Suprapubic skin (tissue), 4 donors: Measurements from ENCODE around the gene FLYWCH2. TPM values are rescaled to one million over a fixed set of nuclear protein-coding genes. Genes with fewer than 3 reads are reported as not detected.

Experiments
- DNase-seq, 2 donors: peaks; one replicate each; pipeline ENCODE4 v3.0.0-alpha.2; 2019; ENCODE audit warnings: low spot score in 2 of 2
- H3K27ac ChIP-seq: fragments of 200-600 bp; sonication (generic); one replicate; pipeline ENCODE4 v1.5.1; 2019
- H3K27me3 ChIP-seq: fragments of 200-600 bp; sonication (generic); one replicate; pipeline ENCODE4 v1.5.1; 2019
- H3K36me3 ChIP-seq: fragments of 200-600 bp; sonication (generic); one replicate; pipeline ENCODE4 v1.5.1; 2019
- H3K4me1 ChIP-seq: fragments of 200-600 bp; sonication (generic); one replicate; pipeline ENCODE4 v1.5.1; 2019
- H3K4me3 ChIP-seq: fragments of 200-600 bp; sonication (generic); one replicate; pipeline ENCODE4 v1.5.1; 2019; ENCODE audit warnings: mild to moderate bottlenecking
- H3K9me3 ChIP-seq: fragments of 200-600 bp; sonication (generic); one replicate; pipeline ENCODE4 v1.5.1; 2019
- CTCF ChIP-seq, 2 donors: fragments of 200-600 bp in 1 of 2; fragments of 450-650 bp in 1 of 2; sonication (generic) in 1 of 2; IDR thresholded peaks; one replicate each; pipeline ENCODE4 v1.5.1; 2016 to 2019; ENCODE audit warnings: antibody characterized with exemption in 2 of 2, mild to moderate bottlenecking in 1 of 2, moderate library complexity in 1 of 2
- EP300 ChIP-seq: sonication (generic); formaldehyde crosslinking; IDR thresholded peaks from one replicate; pipeline ENCODE4 v1.6.1; 2017; ENCODE audit warnings: antibody characterized with exemption
- POLR2A ChIP-seq, 2 donors: fragments of 450-650 bp; IDR thresholded peaks; one replicate each; pipeline ENCODE4 v1.6.1; 2017; ENCODE audit warnings: antibody characterized with exemption in 2 of 2, mild to moderate bottlenecking in 2 of 2, moderate library complexity in 2 of 2
- POLR2AphosphoS5 ChIP-seq, 3 donors: sonication (generic); formaldehyde crosslinking; IDR thresholded peaks; one replicate each; pipeline ENCODE4 v1.6.1; 2017; ENCODE audit warnings: antibody characterized with exemption in 3 of 3
- WGBS: methylation state at CpG from one replicate; pipeline ENCODE4 v1.1.5; 2018; 5-methylcytosine and 5-hydroxymethylcytosine counted together
- total RNA-seq, 4 donors: library from RNA; depleted of rRNA; stranded (reverse); fragments of >200 nt; gene quantifications; one replicate each; pipeline ENCODE4 v1.1.0, GENCODE V29; 2016

Gene FLYWCH2
- total RNA-seq, 4 donors from 2014 or later: 31.5 to 42.1 (median 34.7) TPM

- Histone ChIP-seq H3K9me3 (no peaks in the 10 kb centered on the region), H3K4me1 (peaks cover 30% of the 10 kb centered on the region), H3K27me3 (peaks cover 61% of the 10 kb centered on the region), H3K36me3 (no peaks in the 10 kb centered on the region), H3K27ac (no peak overlapping the region), H3K4me3 (no peak overlapping the region)
- whole genome bisulfite sequencing: 48% methylated on average over 5 of the region's 6 CpGs
- no peak for TF ChIP-seq CTCF (IDR thresholded peaks at IDR 0.05)
- no peak for TF ChIP-seq EP300
- no peak for TF ChIP-seq POLR2AphosphoS5 (IDR thresholded peaks at IDR 0.05)
- no peak for TF ChIP-seq POLR2A (IDR thresholded peaks at IDR 0.05)
- no peak for DNase-seq
Observed at GRCh38 chr16:2855536-2855935, 27.5 kb upstream of the FLYWCH2 start.

DNA sequence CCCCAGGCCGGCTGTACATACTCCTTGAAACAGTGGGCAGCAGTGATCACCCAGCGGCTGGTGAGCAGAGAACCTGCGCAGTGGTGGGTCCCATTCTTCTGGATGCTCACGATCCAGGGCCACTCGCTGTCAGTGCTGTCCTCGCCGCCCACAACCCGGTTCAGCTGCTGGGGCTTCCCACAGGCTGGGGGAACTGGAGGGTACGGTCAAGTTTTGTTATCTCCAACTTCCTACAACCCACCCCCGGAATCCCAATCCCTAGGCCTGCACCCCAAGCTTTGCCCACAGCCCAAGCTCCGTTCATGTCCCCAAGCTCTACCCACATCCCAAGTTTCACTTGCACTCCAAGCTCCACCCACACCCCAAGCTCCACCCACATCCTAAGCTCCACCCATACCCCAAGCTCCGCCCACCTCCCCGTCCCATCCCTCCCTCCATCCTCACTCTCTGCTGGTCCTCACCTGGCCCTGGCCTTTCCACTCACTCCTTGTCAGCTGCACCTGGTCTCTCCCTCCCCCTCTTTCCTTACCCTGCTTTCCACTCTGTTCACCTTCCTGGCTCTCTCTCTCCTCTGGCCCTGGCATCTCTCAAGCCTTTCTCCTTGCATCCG, 26.8 kb upstream of the FLYWCH2 start:
- H3K36me3 ChIP-seq: no peaks in the 10 kb centered on the region
- peaks cover 64% of the 10 kb centered on the region for H3K27me3 ChIP-seq
- WGBS: 73% methylated on average over 12 of the region's 14 CpGs
- no peak overlapping the region for H3K4me3 ChIP-seq
- no peak for DNase-seq
- peaks cover 30% of the 10 kb centered on the region for H3K4me1 ChIP-seq
- no peaks in the 10 kb centered on the region for H3K9me3 ChIP-seq
- TF ChIP-seq POLR2AphosphoS5 (IDR thresholded peaks at IDR 0.05) (no peak), CTCF (IDR thresholded peaks at IDR 0.05) (no peak), POLR2A (IDR thresholded peaks at IDR 0.05) (no peak), EP300 (no peak)
- no peak overlapping the region for H3K27ac ChIP-seq

GRCh38 chr16:2856686-2857450, 26.1 kb upstream of the FLYWCH2 start:
- no peaks in the 10 kb centered on the region for H3K9me3 ChIP-seq
- peaks cover 30% of the 10 kb centered on the region for H3K4me1 ChIP-seq
- TF ChIP-seq CTCF (IDR thresholded peaks at IDR 0.05) (no peak), EP300 (no peak), POLR2A (IDR thresholded peaks at IDR 0.05) (no peak)
- WGBS: 78% methylated on average over 12 of the region's 24 CpGs
- DNase-seq: no peak
- no peaks in the 10 kb centered on the region for H3K36me3 ChIP-seq
- H3K27ac ChIP-seq: peak overlapping the region; percentile 81
- H3K27me3 ChIP-seq: peaks cover 64% of the 10 kb centered on the region
- H3K4me3 ChIP-seq: peak overlapping the region; percentile 40

GRCh38 chr16:2857451-2858244, 25.4 kb upstream of the FLYWCH2 start, which contains the start of gene PRSS22:
Gene PRSS22 (minus strand): TSS chr16:2858170. CDS start chr16:2858104, 66 bp downstream.
- peaks cover 57% of the 10 kb centered on the region for H3K27me3 ChIP-seq
- peak within 1 kb of the TSS; percentile 40 for H3K4me3 ChIP-seq
- WGBS: 2% methylated on average over 31 of the region's 42 CpGs
- TF ChIP-seq POLR2AphosphoS5 (IDR thresholded peaks at IDR 0.05) (no peak), EP300 (no peak), POLR2A (IDR thresholded peaks at IDR 0.05) (no peak), CTCF (IDR thresholded peaks at IDR 0.05) (no peak)
- H3K4me1 ChIP-seq: peaks cover 30% of the 10 kb centered on the region
- no peak for DNase-seq
- peak within 1 kb of the TSS; percentile 81 for H3K27ac ChIP-seq
- no peaks in the 10 kb centered on the region for H3K9me3 ChIP-seq
- H3K36me3 ChIP-seq: no peaks in the 10 kb centered on the region
